Keratinocyte (primary cell): ENCODE results near the gene ASS1.

Experiments
- CTCF ChIP-seq, 3 experiments: IDR thresholded peaks in 1 of 3; conservative IDR thresholded peaks in 1 of 3; optimal IDR thresholded peaks in 1 of 3; 2 replicates in 2 of 3; 3 replicates in 1 of 3; pipeline versions ENCODE3 to v1.5.1; 2011; ENCODE audit warnings: low read length in 3 of 3, mild to moderate bottlenecking in 3 of 3, moderate library complexity in 2 of 3, control low read depth in 1 of 3, inconsistent platforms in 1 of 3; ENCODE audit not compliant: insufficient read depth in 2 of 3; ENCODE audit errors: extremely low read depth in 1 of 3
- EZH2 ChIP-seq: IDR thresholded peaks from one replicate; pipeline ENCODE4 v1.6.1; 2012; ENCODE audit warnings: inconsistent platforms, mild to moderate bottlenecking, low read length, moderate library complexity

- TF ChIP-seq CTCF (optimal IDR thresholded peaks at IDR 0.05 in 1 of 3, IDR thresholded peaks at IDR 0.05 in 1 of 3, conservative IDR thresholded peaks at IDR 0.05 in 1 of 3; ENCODE audit: extremely low read depth in 1 of 3, insufficient read depth in 2 of 3, low read length in 3 of 3) (no peak), EZH2 (no peak)
Measured at GRCh38 chr9:130501639-130502038, 56.9 kb downstream of the ASS1 start.
